Choroid plexus epithelial cell (primary cell): ENCODE measurements around the gene MARCHF2.
"Not testable (repeated sequence)": the region's sequence is repeated elsewhere in the genome, so short reads cannot be mapped to it uniquely, and the experiment has no call there.

ENCODE experiments used
- DNase-seq: peaks from one replicate; pipeline ENCODE4 v3.0.0-alpha.2; 2010; ENCODE audit warnings: low read depth
- H3K4me3 ChIP-seq: 2 replicates; pipeline ENCODE4 v1.5.1; 2011; ENCODE audit warnings: low read depth, mild to moderate bottlenecking, control low read depth, low read length, moderate library complexity
- CTCF ChIP-seq: conservative IDR thresholded peaks from 2 replicates; pipeline ENCODE4 v1.5.1; 2011; ENCODE audit warnings: low read depth, mild to moderate bottlenecking, control low read depth, inconsistent platforms, low read length, moderate library complexity

The MARCHF2 gene

GRCh38 chr19:8371011-8371804 lies 41.9 kb upstream of the MARCHF2 start:
- no peak overlapping the region for H3K4me3 ChIP-seq
- TF ChIP-seq CTCF: no peak
- DNase-seq: no peak

GRCh38 chr19:8373867-8374813 lies 39.0 kb upstream of the MARCHF2 start:
- peak; percentile 80 for DNase-seq
- H3K4me3 ChIP-seq: no peak overlapping the region
- peak; percentile 27 for TF ChIP-seq CTCF

GRCh38 chr19:8375766-8376165 lies 37.3 kb upstream of the MARCHF2 start:
- not testable (repeated sequence) for DNase-seq, H3K4me3 ChIP-seq

DNA sequence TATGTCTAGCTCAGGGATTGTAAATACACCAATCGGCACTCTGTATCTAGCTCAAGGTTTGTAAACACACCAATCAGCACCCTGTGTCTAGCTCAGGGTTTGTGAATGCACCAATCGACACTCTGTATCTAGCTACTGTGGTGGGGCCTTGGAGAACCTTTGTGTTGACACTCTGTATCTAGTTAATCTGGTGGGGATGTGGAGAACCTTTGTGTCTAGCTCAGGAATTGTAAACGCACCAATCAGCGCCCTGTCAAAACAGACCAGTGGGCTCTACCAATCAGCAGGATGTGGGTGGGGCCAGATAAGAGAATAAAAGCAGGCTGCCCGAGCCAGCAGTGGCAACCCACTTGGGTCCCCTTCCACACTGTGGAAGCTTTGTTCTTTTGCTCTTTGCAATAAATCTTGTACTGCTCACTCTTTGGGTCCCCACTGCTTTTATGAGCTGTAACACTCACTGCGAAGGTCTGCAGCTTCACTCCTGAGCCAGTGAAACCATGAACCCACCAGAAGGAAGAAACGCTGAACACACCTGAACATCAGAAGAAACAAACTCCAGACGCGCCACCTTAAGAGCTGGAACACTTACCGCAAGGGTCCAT lies 36.6 kb upstream of the MARCHF2 start:
- not testable (repeated sequence) for H3K4me3 ChIP-seq

GRCh38 chr19:8377598-8377997 lies 35.5 kb upstream of the MARCHF2 start:
- no peak overlapping the region for H3K4me3 ChIP-seq
- no peak for TF ChIP-seq CTCF
- no peak for DNase-seq

More for the DNA sequence above, 36.6 kb upstream of the MARCHF2 start:
- not testable (repeated sequence) for DNase-seq

GRCh38 chr19:8379156-8379891 lies 33.8 kb upstream of the MARCHF2 start:
- DNase-seq, H3K4me3 ChIP-seq: not testable (repeated sequence)

DNA sequence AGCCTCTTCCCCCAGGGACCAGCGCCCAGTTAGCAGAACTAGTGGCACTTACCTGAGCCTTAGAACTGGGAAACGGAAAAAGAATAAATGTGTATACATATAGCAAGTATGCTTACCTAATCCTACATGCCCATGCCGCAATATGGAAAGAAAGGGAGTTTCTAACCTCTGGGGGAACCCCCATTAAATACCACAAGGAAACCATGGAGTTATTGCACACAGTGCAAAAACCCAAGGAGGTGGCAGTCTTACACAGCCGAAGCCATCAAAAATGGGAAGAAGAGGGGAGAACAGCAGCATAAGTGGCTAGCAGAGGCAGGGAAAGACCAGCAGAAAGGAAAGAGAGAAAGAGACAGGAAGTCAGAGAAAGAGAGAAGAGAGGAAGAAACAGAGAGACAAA lies 28.5 kb upstream of the MARCHF2 start:
- not testable (repeated sequence) for H3K4me3 ChIP-seq, DNase-seq

- H3K4me3 ChIP-seq, DNase-seq: not testable (repeated sequence)
Observed at GRCh38 chr19:8385103-8385502, 28.0 kb upstream of the MARCHF2 start.

DNA sequence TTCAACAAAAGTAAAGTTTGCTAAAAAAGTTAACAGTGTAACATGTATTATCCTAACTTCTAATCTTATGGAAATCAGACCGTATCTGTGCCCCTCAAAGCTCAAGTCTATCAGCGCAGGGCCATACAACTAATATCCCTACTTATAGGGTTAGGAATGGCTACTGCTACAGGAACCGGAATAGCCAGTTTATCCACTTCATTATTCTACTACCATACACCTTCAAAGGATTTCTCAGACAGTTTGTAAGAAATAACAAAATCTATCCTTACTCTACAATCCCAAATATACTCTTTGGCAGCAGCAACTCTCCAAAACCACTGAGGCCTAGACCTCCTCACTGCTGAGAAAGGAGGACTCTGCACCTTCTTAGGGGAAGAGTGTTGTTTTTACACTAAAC lies 27.5 kb upstream of the MARCHF2 start:
- H3K4me3 ChIP-seq, DNase-seq: not testable (repeated sequence)

- not testable (repeated sequence) for H3K4me3 ChIP-seq, DNase-seq
Observed at GRCh38 chr19:8386419-8386818, 26.7 kb upstream of the MARCHF2 start.
